ENCODE measurements around the gene THBS1.

Gene THBS1

DNA sequence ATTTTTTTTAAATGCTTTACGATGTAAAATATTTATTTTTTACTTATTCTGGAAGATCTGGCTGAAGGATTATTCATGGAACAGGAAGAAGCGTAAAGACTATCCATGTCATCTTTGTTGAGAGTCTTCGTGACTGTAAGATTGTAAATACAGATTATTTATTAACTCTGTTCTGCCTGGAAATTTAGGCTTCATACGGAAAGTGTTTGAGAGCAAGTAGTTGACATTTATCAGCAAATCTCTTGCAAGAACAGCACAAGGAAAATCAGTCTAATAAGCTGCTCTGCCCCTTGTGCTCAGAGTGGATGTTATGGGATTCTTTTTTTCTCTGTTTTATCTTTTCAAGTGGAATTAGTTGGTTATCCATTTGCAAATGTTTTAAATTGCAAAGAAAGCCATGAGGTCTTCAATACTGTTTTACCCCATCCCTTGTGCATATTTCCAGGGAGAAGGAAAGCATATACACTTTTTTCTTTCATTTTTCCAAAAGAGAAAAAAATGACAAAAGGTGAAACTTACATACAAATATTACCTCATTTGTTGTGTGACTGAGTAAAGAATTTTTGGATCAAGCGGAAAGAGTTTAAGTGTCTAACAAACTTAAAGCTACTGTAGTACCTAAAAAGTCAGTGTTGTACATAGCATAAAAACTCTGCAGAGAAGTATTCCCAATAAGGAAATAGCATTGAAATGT lies 15.6 kb downstream of the THBS1 start:
- TF ChIP-seq TARDBP (IDR thresholded peaks at IDR 0.05) (no peak), SUZ12 (IDR thresholded peaks at IDR 0.05) (no peak), ELF4 (IDR thresholded peaks at IDR 0.05) (no peak), FOXA1 (IDR thresholded peaks at IDR 0.05) (no peak), SP1 (IDR thresholded peaks at IDR 0.05) (no peak), HDGF (IDR thresholded peaks at IDR 0.05; ENCODE audit: borderline replicate concordance) (no peak), LEF1 (IDR thresholded peaks at IDR 0.05; ENCODE audit: borderline replicate concordance) (no peak), FOXK2 (IDR thresholded peaks at IDR 0.05) (no peak), ARNT (IDR thresholded peaks at IDR 0.05) (no peak), CTBP1 (IDR thresholded peaks at IDR 0.05; ENCODE audit: borderline replicate concordance) (no peak), L3MBTL2 (conservative IDR thresholded peaks at IDR 0.05) (no peak), ZNF384 (IDR thresholded peaks at IDR 0.05) (no peak)
- TF ChIP-seq, protein P1, sequence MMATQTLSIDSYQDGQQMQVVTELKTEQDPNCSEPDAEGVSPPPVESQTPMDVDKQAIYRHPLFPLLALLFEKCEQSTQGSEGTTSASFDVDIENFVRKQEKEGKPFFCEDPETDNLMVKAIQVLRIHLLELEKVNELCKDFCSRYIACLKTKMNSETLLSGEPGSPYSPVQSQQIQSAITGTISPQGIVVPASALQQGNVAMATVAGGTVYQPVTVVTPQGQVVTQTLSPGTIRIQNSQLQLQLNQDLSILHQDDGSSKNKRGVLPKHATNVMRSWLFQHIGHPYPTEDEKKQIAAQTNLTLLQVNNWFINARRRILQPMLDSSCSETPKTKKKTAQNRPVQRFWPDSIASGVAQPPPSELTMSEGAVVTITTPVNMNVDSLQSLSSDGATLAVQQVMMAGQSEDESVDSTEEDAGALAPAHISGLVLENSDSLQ (IDR thresholded peaks at IDR 0.05), result no peak
- ChIA-PET POLR2A (no interaction called here), CTCF (no interaction called here)
- DNase-seq (ENCODE audit: extremely low spot score), result no peak

DNA sequence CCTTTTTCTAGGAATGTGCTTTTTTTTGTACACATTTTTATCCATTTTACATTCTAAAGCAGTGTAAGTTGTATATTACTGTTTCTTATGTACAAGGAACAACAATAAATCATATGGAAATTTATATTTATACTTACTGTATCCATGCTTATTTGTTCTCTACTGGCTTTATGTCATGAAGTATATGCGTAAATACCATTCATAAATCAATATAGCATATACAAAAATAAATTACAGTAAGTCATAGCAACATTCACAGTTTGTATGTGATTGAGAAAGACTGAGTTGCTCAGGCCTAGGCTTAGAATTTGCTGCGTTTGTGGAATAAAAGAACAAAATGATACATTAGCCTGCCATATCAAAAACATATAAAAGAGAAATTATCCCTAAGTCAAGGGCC lies 16.5 kb downstream of the THBS1 start:
- ChIA-PET POLR2A (no interaction called here), CTCF (no interaction called here)
- TF ChIP-seq ARNT (IDR thresholded peaks at IDR 0.05) (no peak), FOXA1 (IDR thresholded peaks at IDR 0.05) (no peak), FOXM1 (IDR thresholded peaks at IDR 0.05; ENCODE audit: borderline replicate concordance) (no peak), L3MBTL2 (conservative IDR thresholded peaks at IDR 0.05) (no peak), SP1 (IDR thresholded peaks at IDR 0.05) (no peak), FOXK2 (IDR thresholded peaks at IDR 0.05) (no peak), NFRKB (IDR thresholded peaks at IDR 0.05) (no peak), LEF1 (IDR thresholded peaks at IDR 0.05; ENCODE audit: borderline replicate concordance) (no peak), TARDBP (IDR thresholded peaks at IDR 0.05) (no peak), BHLHE40 (IDR thresholded peaks at IDR 0.05; ENCODE audit: borderline replicate concordance) (no peak), CTBP1 (IDR thresholded peaks at IDR 0.05; ENCODE audit: borderline replicate concordance) (no peak), HDGF (IDR thresholded peaks at IDR 0.05; ENCODE audit: borderline replicate concordance) (no peak), ELF4 (IDR thresholded peaks at IDR 0.05) (no peak)
- no peak for DNase-seq (ENCODE audit: extremely low spot score)

DNA sequence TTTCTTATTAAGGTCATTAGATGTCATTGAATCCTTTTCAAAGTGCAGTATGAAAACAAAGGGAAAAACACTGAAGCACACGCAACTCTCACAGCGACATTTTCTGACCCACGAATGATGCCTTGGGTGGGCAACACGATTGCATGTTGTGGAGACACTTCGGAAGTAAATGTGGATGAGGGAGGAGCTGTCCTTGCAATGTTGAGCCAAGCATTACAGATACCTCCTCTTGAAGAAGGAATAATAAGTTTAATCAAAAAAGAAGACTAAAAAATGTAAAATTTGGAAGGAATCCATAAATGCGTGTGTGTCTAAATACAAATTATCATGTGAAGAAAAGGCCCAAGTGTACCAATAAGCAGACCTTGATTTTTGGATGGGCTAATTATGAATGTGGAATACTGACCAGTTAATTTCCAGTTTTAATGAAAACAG lies 16.9 kb downstream of the THBS1 start:
- CTCF ChIA-PET, result interaction anchor here (0.6 kb wide), 1 partner anchor 723 kb away, joined by 3 read pairs; no protein-coding TSS in a partner anchor
- POLR2A ChIA-PET, result no interaction called here
- no peak for TF ChIP-seq HDGF (IDR thresholded peaks at IDR 0.05; ENCODE audit: borderline replicate concordance)
- TF ChIP-seq FOXK2 (IDR thresholded peaks at IDR 0.05), result no peak
- TF ChIP-seq SP1 (IDR thresholded peaks at IDR 0.05), result no peak
- no peak for TF ChIP-seq FOXM1 (IDR thresholded peaks at IDR 0.05; ENCODE audit: borderline replicate concordance)
- TF ChIP-seq, protein P1 (IDR thresholded peaks at IDR 0.05), result no peak
- no peak for TF ChIP-seq ZNF384 (IDR thresholded peaks at IDR 0.05)
- no peak for TF ChIP-seq ELF4 (IDR thresholded peaks at IDR 0.05)
- TF ChIP-seq BHLHE40 (IDR thresholded peaks at IDR 0.05; ENCODE audit: borderline replicate concordance), result no peak
- TF ChIP-seq L3MBTL2 (conservative IDR thresholded peaks at IDR 0.05), result no peak
- TF ChIP-seq LEF1 (IDR thresholded peaks at IDR 0.05; ENCODE audit: borderline replicate concordance), result no peak
- TF ChIP-seq ARNT (IDR thresholded peaks at IDR 0.05), result no peak
- no peak for TF ChIP-seq CTBP1 (IDR thresholded peaks at IDR 0.05; ENCODE audit: borderline replicate concordance)
- TF ChIP-seq TARDBP (IDR thresholded peaks at IDR 0.05), result no peak
- TF ChIP-seq FOXA1 (IDR thresholded peaks at IDR 0.05), result no peak
- no peak for TF ChIP-seq NFRKB (IDR thresholded peaks at IDR 0.05)
- no peak for TF ChIP-seq SUZ12 (IDR thresholded peaks at IDR 0.05)
- no peak for DNase-seq (ENCODE audit: extremely low spot score)

DNA sequence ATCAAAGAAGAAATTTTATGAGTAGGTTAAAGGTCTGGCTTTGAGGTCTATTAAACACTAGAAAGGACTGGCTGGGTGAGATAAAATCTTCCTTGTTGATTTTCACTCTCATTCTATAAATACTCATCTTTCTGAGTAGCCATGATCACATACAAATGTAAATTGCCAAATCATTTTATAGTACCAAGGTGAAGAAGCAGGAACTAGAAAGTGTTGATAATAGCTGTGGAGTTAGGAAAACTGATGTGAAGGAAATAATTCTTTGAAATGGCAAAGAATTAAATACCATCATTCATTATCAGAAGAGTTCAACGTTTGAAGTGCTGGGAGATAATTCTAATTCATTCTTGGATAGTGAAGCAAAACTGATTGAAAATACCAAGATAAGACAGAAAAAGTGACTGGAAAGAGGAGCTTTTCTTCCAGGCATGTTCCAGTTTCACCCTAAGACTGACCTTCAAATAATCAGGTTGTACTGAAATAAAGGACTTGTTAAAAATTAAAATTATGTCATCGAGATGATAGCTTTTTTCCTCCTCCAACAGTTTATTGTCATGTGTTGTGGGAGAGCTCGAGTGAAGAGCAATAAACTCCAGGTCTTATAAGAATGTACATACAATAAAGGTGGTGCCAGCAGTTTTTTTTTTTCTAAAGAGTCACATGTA lies 17.4 kb downstream of the THBS1 start:
- TF ChIP-seq SP1 (IDR thresholded peaks at IDR 0.05), result no peak
- TF ChIP-seq CTBP1 (IDR thresholded peaks at IDR 0.05; ENCODE audit: borderline replicate concordance), result no peak
- TF ChIP-seq LEF1 (IDR thresholded peaks at IDR 0.05; ENCODE audit: borderline replicate concordance), result no peak
- no peak for TF ChIP-seq L3MBTL2 (conservative IDR thresholded peaks at IDR 0.05)
- TF ChIP-seq ELF4 (IDR thresholded peaks at IDR 0.05), result no peak
- POLR2A ChIA-PET, result no interaction called here
- CTCF ChIA-PET, result interaction anchor here (0.6 kb wide), 1 partner anchor 722 kb away, joined by 3 read pairs; no protein-coding TSS in a partner anchor

DNA sequence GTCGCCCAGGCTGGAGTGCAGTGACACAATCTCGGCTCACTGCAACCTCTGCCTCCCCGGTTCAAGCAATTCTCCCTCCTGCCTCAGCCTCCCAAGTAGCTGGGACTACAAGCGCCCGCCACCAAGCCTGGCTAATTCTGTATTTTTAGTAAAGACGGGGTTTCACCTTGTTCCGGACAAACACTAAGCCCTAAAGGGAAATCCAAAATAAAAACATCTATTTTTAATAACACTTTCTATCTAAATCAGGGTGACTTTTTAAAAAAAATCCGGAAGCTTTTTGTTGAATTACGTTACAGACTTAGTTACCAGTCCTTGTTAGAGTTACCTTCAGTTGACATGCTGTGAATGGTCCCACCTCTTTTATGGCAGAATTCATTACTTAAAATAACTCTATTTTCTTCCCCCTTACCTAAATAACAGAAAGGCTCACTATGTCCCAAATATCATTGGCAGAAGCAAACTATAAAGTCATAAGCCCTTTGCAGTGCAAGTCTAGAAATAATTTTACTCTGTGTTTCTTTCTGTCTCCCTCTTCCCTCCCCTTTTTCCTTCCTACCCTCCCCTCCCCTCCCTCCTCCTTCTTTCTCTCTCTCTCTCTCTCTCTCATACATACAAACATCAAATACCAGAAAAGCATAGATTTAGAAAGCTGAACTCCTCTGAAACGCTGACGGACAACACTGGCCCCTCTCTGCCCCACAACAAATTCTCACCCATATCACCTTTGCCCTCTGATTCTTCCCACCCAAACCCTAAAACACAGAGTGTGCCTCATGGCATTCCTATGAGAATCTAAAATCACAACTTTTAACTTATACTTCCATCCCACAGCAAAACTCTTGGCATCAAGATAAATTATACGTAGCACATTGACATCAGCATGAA lies 18.3 kb downstream of the THBS1 start:
- ChIA-PET CTCF (no interaction called here), POLR2A (no interaction called here)
- TF ChIP-seq LEF1 (IDR thresholded peaks at IDR 0.05; ENCODE audit: borderline replicate concordance) (no peak), HDGF (IDR thresholded peaks at IDR 0.05; ENCODE audit: borderline replicate concordance) (no peak), NFRKB (IDR thresholded peaks at IDR 0.05) (no peak), FOXA1 (IDR thresholded peaks at IDR 0.05) (no peak), ARNT (IDR thresholded peaks at IDR 0.05) (no peak), FOXM1 (IDR thresholded peaks at IDR 0.05; ENCODE audit: borderline replicate concordance) (no peak), TARDBP (IDR thresholded peaks at IDR 0.05) (no peak), ZNF384 (IDR thresholded peaks at IDR 0.05) (no peak), BHLHE40 (IDR thresholded peaks at IDR 0.05; ENCODE audit: borderline replicate concordance) (no peak), SUZ12 (IDR thresholded peaks at IDR 0.05) (no peak), SP1 (IDR thresholded peaks at IDR 0.05) (no peak), CTBP1 (IDR thresholded peaks at IDR 0.05; ENCODE audit: borderline replicate concordance) (no peak)
- DNase-seq (ENCODE audit: extremely low spot score), result no peak

More for the DNA sequence above, 17.4 kb downstream of the THBS1 start:
- no peak for DNase-seq (ENCODE audit: extremely low spot score)
